HEK293 (cell line): ENCODE data around the gene GAPVD1.
"Not testable (repeated sequence)": the region's sequence is repeated elsewhere in the genome, so short reads cannot be mapped to it uniquely, and the experiment has no call there.

Source experiments
- CTCF ChIA-PET: fragments of 350-600 bp; formaldehyde crosslinking; extraction: SDS; loops from one replicate; lab custom pipeline; 2021; ENCODE audit warnings: antibody characterized with exemption; lab: Yijun Ruan, JAX
- POLR2A ChIA-PET: fragments of 300-600 bp; formaldehyde crosslinking; extraction: SDS; loops from one replicate; lab custom pipeline; 2020; ENCODE audit warnings: antibody characterized with exemption, inconsistent platforms; lab: Yijun Ruan, JAX
- H3K27ac ChIP-seq: fragments of 200-500 bp; sonication (Bioruptor generic); 2 replicates; pipeline ENCODE4 v1.5.1; 2014; ENCODE audit warnings: low read depth, low read length, control low read depth, inconsistent platforms; ENCODE audit errors: extremely low read depth
- H3K36me3 ChIP-seq, 2 experiments: fragments of 200-500 bp in 1 of 2; sonication (Bioruptor generic) in 1 of 2; 1 replicate in 1 of 2; 2 replicates in 1 of 2; pipeline ENCODE4 v1.5.1; 2014 to 2017; ENCODE audit warnings: inconsistent platforms in 2 of 2, low read length in 2 of 2; ENCODE audit not compliant: control insufficient read depth in 2 of 2, insufficient read depth in 1 of 2
- H3K4me1 ChIP-seq: fragments of 200-500 bp; sonication (Bioruptor generic); 2 replicates; pipeline ENCODE4 v1.5.1; 2014; ENCODE audit warnings: mild to moderate bottlenecking, low read length, inconsistent platforms; ENCODE audit not compliant: control insufficient read depth, insufficient read depth
- H3K4me3 ChIP-seq: 2 replicates; pipeline ENCODE4 v1.5.1; 2011; ENCODE audit warnings: low read depth, mild to moderate bottlenecking, control low read depth, low read length, moderate library complexity
- H3K9me3 ChIP-seq: fragments of 200-500 bp; sonication (Bioruptor generic); 2 replicates; pipeline ENCODE4 v1.5.1; 2014; ENCODE audit warnings: low read depth, low read length, inconsistent platforms; ENCODE audit not compliant: control insufficient read depth, insufficient read depth
- FEZF1 ChIP-seq: fragments of 450-650 bp; formaldehyde crosslinking; IDR thresholded peaks from 2 replicates; pipeline ENCODE4 v1.5.1; 2016; ENCODE audit warnings: missing biosample characterization, missing genetic modification characterization
- ZBTB17 ChIP-seq: fragments of 450-650 bp; formaldehyde crosslinking; IDR thresholded peaks from 2 replicates; pipeline ENCODE4 v1.5.1; 2016; ENCODE audit warnings: missing biosample characterization, missing genetic modification characterization
- ZBTB7A ChIP-seq: fragments of 450-650 bp; formaldehyde crosslinking; IDR thresholded peaks from 2 replicates; pipeline ENCODE4 v1.5.1; 2016; ENCODE audit warnings: low read depth, missing biosample characterization, missing genetic modification characterization
- ZBTB8A ChIP-seq: fragments of 450-650 bp; formaldehyde crosslinking; IDR thresholded peaks from 2 replicates; pipeline ENCODE4 v1.5.1; 2016; ENCODE audit warnings: missing biosample characterization, missing genetic modification characterization
- ZNF19 ChIP-seq: fragments of 450-650 bp; formaldehyde crosslinking; IDR thresholded peaks from 2 replicates; pipeline ENCODE4; 2016; ENCODE audit warnings: missing biosample characterization, missing genetic modification characterization, low read depth
- ZNF2 ChIP-seq: fragments of 450-650 bp; formaldehyde crosslinking; IDR thresholded peaks from 2 replicates; pipeline ENCODE4 v1.5.1; 2016; ENCODE audit warnings: missing biosample characterization, missing genetic modification characterization
- ZNF223 ChIP-seq: fragments of 450-650 bp; formaldehyde crosslinking; IDR thresholded peaks from 2 replicates; pipeline ENCODE4 v1.5.1; 2016; ENCODE audit warnings: missing biosample characterization, missing genetic modification characterization
- ZNF366 ChIP-seq: fragments of 450-650 bp; formaldehyde crosslinking; conservative IDR thresholded peaks from 2 replicates; pipeline ENCODE4 v1.5.1; 2016; ENCODE audit warnings: missing biosample characterization, missing genetic modification characterization
- ZNF423 ChIP-seq: fragments of 450-650 bp; formaldehyde crosslinking; IDR thresholded peaks from 2 replicates; pipeline ENCODE4 v1.5.1; 2016; ENCODE audit warnings: missing biosample characterization, missing genetic modification characterization
- ZNF571 ChIP-seq: fragments of 450-650 bp; formaldehyde crosslinking; IDR thresholded peaks from 2 replicates; pipeline ENCODE4 v1.5.0; 2017; ENCODE audit warnings: missing biosample characterization, missing genetic modification characterization
- ZNF600 ChIP-seq: fragments of 450-650 bp; formaldehyde crosslinking; IDR thresholded peaks from 2 replicates; pipeline ENCODE4 v1.5.1; 2016; ENCODE audit warnings: missing biosample characterization, missing genetic modification characterization
- ZSCAN16 ChIP-seq: fragments of 450-650 bp; formaldehyde crosslinking; IDR thresholded peaks from 2 replicates; pipeline ENCODE4 v1.5.1; 2016; ENCODE audit warnings: missing biosample characterization, missing genetic modification characterization
- TF ChIP-seq, protein P1 (sequence below): fragments of 450-650 bp; formaldehyde crosslinking; IDR thresholded peaks from 2 replicates; pipeline ENCODE4 v1.5.1; 2016; ENCODE audit warnings: missing biosample characterization, missing genetic modification characterization
- TF ChIP-seq, protein P2 (sequence below): fragments of 450-650 bp; formaldehyde crosslinking; IDR thresholded peaks from 2 replicates; pipeline ENCODE4 v1.5.1; 2016; ENCODE audit warnings: missing biosample characterization, missing genetic modification characterization
- TF ChIP-seq, protein P3 (sequence below): fragments of 450-650 bp; formaldehyde crosslinking; IDR thresholded peaks from 2 replicates; pipeline ENCODE4 v1.5.1; 2016; ENCODE audit warnings: missing biosample characterization, missing genetic modification characterization
- TF ChIP-seq, protein P4 (sequence below): fragments of 450-650 bp; formaldehyde crosslinking; IDR thresholded peaks from 2 replicates; pipeline ENCODE4 v1.5.1; 2016; ENCODE audit warnings: missing biosample characterization, missing genetic modification characterization

The GAPVD1 gene

DNA sequence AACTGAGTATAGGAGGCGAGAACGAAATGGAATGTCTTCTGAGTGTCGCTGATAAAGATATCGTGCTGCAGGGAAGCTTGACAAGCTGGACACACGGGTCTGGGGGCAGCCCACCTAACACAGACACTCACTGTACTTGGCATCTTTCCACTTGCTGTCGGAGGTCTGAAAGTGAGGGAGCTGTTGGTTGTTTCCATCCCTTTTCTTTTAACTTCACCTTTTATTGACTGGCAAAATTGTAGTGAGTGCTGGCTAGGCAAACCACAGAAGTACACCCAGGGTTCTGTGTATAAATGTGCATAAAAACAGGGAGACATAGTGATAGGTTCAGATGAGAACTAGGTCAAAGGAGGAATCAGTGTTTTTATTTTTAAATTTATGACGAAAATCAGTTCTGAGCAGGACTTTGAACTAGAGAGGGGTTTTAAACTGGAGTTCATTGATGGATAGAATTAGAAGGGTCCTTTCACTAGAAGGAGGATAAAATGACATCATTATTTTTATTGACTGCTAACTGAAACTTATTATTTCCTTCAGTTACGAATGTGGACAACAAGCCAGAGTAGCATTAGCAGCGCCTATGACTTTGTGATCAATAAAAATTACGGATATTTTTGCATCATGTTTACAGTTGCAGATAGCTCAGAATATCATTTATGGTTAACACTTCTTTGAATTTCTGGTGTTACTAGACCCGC lies 817 bp downstream of the GAPVD1 start (continued):
- TF ChIP-seq, protein P1, sequence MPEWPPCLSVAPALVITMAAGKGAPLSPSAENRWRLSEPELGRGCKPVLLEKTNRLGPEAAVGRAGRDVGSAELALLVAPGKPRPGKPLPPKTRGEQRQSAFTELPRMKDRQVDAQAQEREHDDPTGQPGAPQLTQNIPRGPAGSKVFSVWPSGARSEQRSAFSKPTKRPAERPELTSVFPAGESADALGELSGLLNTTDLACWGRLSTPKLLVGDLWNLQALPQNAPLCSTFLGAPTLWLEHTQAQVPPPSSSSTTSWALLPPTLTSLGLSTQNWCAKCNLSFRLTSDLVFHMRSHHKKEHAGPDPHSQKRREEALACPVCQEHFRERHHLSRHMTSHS (tag by site-specific recombination), result no peak
- TF ChIP-seq ZNF2 (tag by site-specific recombination) (no peak), ZBTB17 (tag by site-specific recombination) (no peak)

DNA sequence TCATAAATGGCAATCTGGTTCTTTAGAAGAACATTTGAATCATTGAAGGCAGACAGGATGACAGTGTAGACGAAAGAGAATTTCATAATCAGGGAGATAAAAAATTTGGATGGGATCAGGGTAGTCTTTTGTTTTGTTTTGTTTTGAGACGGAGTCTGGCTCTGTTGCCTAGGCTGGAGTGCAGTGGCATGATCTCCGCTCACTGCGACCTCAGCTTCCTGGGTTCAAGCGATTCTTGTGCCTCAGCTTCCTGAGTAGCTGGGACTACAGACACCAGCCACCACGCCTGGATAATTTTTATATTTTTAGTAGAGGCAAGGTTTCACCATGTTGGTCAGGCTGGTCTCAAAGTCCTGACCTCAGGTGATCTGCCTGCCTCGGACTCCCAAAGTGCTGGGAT lies 2.4 kb downstream of the GAPVD1 start:
- H3K9me3 ChIP-seq, H3K27ac ChIP-seq, CTCF ChIA-PET, H3K4me1 ChIP-seq, H3K4me3 ChIP-seq: not testable (repeated sequence)
- peaks cover 0 to 29% of the 10 kb centered on the region in 2 experiments; a peak in 2 of 3 replicates for H3K36me3 ChIP-seq
- POLR2A ChIA-PET, result interaction anchor here (4.8 kb wide), 1 partner anchor 22 kb away, joined by 60 read pairs; the partner anchor contains the start of gene HSPA5

DNA sequence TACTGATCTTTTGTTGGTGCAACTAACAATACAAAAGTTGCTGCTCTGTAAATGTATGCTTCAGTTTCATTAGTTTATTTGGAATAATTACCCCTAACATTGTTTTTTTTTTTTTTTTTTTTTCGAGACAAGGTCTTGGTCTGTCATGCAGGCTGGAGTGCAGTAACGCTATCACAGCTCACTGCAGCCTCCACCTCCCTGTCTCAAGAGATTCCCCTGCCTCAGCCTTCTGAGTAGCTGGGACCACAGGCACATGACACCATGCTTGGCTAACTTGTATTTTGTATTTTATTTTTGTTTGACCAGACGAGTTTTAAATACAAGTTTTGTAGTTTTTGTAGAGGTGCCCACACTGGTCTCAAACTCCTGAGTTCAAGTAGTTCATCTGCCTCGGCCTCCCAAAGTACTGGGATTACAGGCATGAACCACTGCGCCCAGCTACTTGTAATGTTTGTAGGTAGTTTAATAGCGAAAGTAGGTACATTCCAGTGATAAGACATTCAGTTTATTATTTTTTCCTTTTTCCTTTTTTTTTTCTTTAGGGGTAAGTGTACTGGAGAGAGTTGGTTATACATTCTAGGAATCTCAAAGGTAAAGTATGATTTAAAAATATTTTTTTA lies 6.9 kb downstream of the GAPVD1 start:
- TF ChIP-seq ZNF19 (tag by site-specific recombination) (no peak), ZBTB8A (no peak), ZNF600 (tag by site-specific recombination) (peak; percentile 77), ZNF423 (tag by site-specific recombination) (no peak)
- TF ChIP-seq, protein P2, sequence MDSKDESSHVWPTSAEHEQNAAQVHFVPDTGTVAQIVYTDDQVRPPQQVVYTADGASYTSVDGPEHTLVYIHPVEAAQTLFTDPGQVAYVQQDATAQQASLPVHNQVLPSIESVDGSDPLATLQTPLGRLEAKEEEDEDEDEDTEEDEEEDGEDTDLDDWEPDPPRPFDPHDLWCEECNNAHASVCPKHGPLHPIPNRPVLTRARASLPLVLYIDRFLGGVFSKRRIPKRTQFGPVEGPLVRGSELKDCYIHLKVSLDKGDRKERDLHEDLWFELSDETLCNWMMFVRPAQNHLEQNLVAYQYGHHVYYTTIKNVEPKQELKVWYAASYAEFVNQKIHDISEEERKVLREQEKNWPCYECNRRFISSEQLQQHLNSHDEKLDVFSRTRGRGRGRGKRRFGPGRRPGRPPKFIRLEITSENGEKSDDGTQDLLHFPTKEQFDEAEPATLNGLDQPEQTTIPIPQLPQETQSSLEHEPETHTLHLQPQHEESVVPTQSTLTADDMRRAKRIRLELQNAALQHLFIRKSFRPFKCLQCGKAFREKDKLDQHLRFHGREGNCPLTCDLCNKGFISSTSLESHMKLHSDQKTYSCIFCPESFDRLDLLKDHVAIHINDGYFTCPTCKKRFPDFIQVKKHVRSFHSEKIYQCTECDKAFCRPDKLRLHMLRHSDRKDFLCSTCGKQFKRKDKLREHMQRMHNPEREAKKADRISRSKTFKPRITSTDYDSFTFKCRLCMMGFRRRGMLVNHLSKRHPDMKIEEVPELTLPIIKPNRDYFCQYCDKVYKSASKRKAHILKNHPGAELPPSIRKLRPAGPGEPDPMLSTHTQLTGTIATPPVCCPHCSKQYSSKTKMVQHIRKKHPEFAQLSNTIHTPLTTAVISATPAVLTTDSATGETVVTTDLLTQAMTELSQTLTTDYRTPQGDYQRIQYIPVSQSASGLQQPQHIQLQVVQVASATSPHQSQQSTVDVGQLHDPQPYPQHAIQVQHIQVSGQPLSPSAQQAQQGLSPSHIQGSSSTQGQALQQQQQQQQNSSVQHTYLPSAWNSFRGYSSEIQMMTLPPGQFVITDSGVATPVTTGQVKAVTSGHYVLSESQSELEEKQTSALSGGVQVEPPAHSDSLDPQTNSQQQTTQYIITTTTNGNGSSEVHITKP, result peak; percentile 52
- no peak overlapping the region for H3K4me3 ChIP-seq
- POLR2A ChIA-PET, result interaction anchor here (1.0 to 1.6 kb wide), 2 partner anchors 28 to 32 kb away, joined by 4 to 6 read pairs; partner anchors contain the start of gene HSPA5
- peaks cover 8% of the 10 kb centered on the region for H3K4me1 ChIP-seq
- H3K27ac ChIP-seq, result no peak overlapping the region
- CTCF ChIA-PET, result interaction anchor here (0.6 to 0.8 kb wide), 3 partner anchors 13 to 267 kb away, joined by 3 read pairs; no protein-coding TSS in a partner anchor
- H3K9me3 ChIP-seq, result no peaks in the 10 kb centered on the region
- peaks cover 0 to 28% of the 10 kb centered on the region in 2 experiments; a peak in 2 of 3 replicates for H3K36me3 ChIP-seq

DNA sequence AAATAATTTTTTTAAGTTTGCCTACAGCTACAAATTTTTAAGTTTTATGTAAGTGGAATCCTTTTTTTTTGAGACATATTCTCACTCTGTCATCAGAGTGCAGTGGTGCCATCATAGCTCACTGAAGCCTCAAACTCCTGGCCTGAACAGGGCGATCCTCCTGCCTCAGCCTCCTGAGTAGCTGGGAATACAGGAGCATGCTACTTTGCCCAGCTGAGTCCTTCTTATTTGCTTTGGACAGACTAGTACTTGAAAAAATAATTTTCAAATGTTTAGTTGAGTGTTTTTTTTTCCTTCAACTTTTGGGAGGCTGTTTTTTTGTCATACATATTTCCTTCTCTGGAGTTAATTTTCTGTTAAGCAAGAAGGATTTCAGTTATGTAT lies 7.4 kb downstream of the GAPVD1 start:
- POLR2A ChIA-PET, result interaction anchor here (1.0 to 1.9 kb wide), 2 partner anchors 28 to 33 kb away, joined by 4 to 7 read pairs; partner anchors contain the start of gene HSPA5

DNA sequence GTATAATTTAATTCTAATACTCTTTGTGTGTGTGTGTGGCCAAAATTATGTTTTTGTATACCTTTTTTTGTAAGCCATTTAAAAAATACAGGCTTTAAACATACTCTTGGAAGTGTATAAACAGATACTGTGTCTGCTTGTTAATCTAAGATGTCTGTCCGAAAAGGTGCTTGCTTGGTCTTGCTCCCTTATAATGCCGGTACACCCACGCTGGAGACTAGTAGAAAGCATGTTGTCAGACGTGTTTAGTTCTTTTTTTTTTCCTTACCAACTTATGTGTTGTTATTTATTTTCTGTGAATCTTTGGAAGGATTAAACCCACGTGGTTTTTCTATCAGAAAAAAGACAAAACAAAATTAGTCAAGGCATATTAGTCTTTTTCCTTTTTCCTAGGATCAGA lies 9.5 kb downstream of the GAPVD1 start:
- POLR2A ChIA-PET, result no interaction called here
- CTCF ChIA-PET, result no interaction called here
- peaks cover 8% of the 10 kb centered on the region for H3K4me1 ChIP-seq
- peaks cover 0 to 11% of the 10 kb centered on the region in 2 experiments; a peak in 2 of 3 replicates for H3K36me3 ChIP-seq
- H3K4me3 ChIP-seq, result no peak overlapping the region
- H3K9me3 ChIP-seq, result no peaks in the 10 kb centered on the region
- H3K27ac ChIP-seq, result no peak overlapping the region
- TF ChIP-seq, protein P3, sequence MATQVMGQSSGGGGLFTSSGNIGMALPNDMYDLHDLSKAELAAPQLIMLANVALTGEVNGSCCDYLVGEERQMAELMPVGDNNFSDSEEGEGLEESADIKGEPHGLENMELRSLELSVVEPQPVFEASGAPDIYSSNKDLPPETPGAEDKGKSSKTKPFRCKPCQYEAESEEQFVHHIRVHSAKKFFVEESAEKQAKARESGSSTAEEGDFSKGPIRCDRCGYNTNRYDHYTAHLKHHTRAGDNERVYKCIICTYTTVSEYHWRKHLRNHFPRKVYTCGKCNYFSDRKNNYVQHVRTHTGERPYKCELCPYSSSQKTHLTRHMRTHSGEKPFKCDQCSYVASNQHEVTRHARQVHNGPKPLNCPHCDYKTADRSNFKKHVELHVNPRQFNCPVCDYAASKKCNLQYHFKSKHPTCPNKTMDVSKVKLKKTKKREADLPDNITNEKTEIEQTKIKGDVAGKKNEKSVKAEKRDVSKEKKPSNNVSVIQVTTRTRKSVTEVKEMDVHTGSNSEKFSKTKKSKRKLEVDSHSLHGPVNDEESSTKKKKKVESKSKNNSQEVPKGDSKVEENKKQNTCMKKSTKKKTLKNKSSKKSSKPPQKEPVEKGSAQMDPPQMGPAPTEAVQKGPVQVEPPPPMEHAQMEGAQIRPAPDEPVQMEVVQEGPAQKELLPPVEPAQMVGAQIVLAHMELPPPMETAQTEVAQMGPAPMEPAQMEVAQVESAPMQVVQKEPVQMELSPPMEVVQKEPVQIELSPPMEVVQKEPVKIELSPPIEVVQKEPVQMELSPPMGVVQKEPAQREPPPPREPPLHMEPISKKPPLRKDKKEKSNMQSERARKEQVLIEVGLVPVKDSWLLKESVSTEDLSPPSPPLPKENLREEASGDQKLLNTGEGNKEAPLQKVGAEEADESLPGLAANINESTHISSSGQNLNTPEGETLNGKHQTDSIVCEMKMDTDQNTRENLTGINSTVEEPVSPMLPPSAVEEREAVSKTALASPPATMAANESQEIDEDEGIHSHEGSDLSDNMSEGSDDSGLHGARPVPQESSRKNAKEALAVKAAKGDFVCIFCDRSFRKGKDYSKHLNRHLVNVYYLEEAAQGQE (tag by site-specific recombination), result no peak
- TF ChIP-seq ZNF366 (tag by site-specific recombination) (no peak), ZSCAN16 (tag by site-specific recombination) (no peak), ZNF571 (tag by site-specific recombination) (no peak), ZBTB17 (tag by site-specific recombination) (no peak)
- TF ChIP-seq, protein P4, sequence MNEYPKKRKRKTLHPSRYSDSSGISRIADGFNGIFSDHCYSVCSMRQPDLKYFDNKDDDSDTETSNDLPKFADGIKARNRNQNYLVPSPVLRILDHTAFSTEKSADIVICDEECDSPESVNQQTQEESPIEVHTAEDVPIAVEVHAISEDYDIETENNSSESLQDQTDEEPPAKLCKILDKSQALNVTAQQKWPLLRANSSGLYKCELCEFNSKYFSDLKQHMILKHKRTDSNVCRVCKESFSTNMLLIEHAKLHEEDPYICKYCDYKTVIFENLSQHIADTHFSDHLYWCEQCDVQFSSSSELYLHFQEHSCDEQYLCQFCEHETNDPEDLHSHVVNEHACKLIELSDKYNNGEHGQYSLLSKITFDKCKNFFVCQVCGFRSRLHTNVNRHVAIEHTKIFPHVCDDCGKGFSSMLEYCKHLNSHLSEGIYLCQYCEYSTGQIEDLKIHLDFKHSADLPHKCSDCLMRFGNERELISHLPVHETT (tag by site-specific recombination), result no peak

More for the DNA sequence above, 7.4 kb downstream of the GAPVD1 start:
- peaks cover 0 to 23% of the 10 kb centered on the region in 2 experiments; a peak in 2 of 3 replicates for H3K36me3 ChIP-seq
- TF ChIP-seq ZNF223 (no peak), ZSCAN16 (tag by site-specific recombination) (no peak), FEZF1 (no peak), ZBTB7A (no peak)
- TF ChIP-seq, all 188 proteins: peak for 0
- H3K4me1 ChIP-seq, result peaks cover 8% of the 10 kb centered on the region
- CTCF ChIA-PET, result interaction anchor here (0.7 to 0.8 kb wide), 2 partner anchors 13 to 268 kb away, joined by 3 read pairs; no protein-coding TSS in a partner anchor
- H3K27ac ChIP-seq, result no peak overlapping the region
- no peak overlapping the region for H3K4me3 ChIP-seq
- no peaks in the 10 kb centered on the region for H3K9me3 ChIP-seq
